ENCODE data around the gene VPS45.

GRCh38 chr1:150155413-150156071 is 88.0 kb downstream of the VPS45 start:
- TF ChIP-seq POLR2A (IDR thresholded peaks at IDR 0.05; ENCODE audit: low read depth, low read length) (peak; percentile 48; the same call in 1 of the 2 replicates), TAF1 (IDR thresholded peaks at IDR 0.05; ENCODE audit: low read depth, low read length) (no peak), POLR2AphosphoS5 (IDR thresholded peaks at IDR 0.05; ENCODE audit: low read depth, low read length) (0 out of 2 replicates have a peak, but pooled peaks have one; percentile 9), POU2F2 (IDR thresholded peaks at IDR 0.05; ENCODE audit: low read depth, low read length) (no peak), PAX5 (IDR thresholded peaks at IDR 0.05; ENCODE audit: insufficient read depth, low read length, severe bottlenecking) (no peak)

Measured in GM12891 (cell line).